Stimulated activated CD8-positive, alpha-beta memory T cell treated with anti-CD3 and anti-CD28 coated beads, Interleukin-7, amount 100 ng/mL, for 24 hours (primary cell): Measurements from ENCODE around the gene KIRREL3.

Experiments used
- DNase-seq: peaks from one replicate; pipeline ENCODE4 v3.0.0-alpha.2; 2020; ENCODE audit warnings: low read depth

Gene KIRREL3

GRCh38 chr11:126530416-126530815, 470.2 kb downstream of the KIRREL3 start:
- no peak for DNase-seq

- no peak for DNase-seq
These were observed 471.5 kb downstream of the KIRREL3 start for GRCh38 chr11:126529037-126529436.

- no peak for DNase-seq
These were observed 472.5 kb downstream of the KIRREL3 start for GRCh38 chr11:126528075-126528474.

- no peak for DNase-seq
These were observed 472.9 kb downstream of the KIRREL3 start for GRCh38 chr11:126527651-126528050.

GRCh38 chr11:126526471-126526870, 474.1 kb downstream of the KIRREL3 start:
- DNase-seq = no peak

GRCh38 chr11:126525702-126526101, 474.9 kb downstream of the KIRREL3 start:
- no peak for DNase-seq

- DNase-seq = no peak
These were observed 475.4 kb downstream of the KIRREL3 start for GRCh38 chr11:126525216-126525615.

GRCh38 chr11:126523441-126524205, 476.9 kb downstream of the KIRREL3 start:
- DNase-seq = no peak

- DNase-seq = no peak
These were observed 478.0 kb downstream of the KIRREL3 start for GRCh38 chr11:126522606-126523005.

GRCh38 chr11:126522152-126522551, 478.4 kb downstream of the KIRREL3 start:
- DNase-seq = no peak

GRCh38 chr11:126521196-126521595, 479.4 kb downstream of the KIRREL3 start:
- no peak for DNase-seq

GRCh38 chr11:126519764-126520734, 480.5 kb downstream of the KIRREL3 start:
- DNase-seq = no peak

GRCh38 chr11:126518972-126519690, 481.4 kb downstream of the KIRREL3 start:
- DNase-seq = no peak

GRCh38 chr11:126518071-126518971, 482.2 kb downstream of the KIRREL3 start:
- DNase-seq = no peak

GRCh38 chr11:126515501-126515900, 485.1 kb downstream of the KIRREL3 start:
- no peak for DNase-seq

GRCh38 chr11:126514061-126514693, 486.4 kb downstream of the KIRREL3 start:
- no peak for DNase-seq

GRCh38 chr11:126512741-126513715, 487.5 kb downstream of the KIRREL3 start:
- DNase-seq = no peak

- no peak for DNase-seq
These were observed 488.3 kb downstream of the KIRREL3 start for GRCh38 chr11:126512251-126512650.

- DNase-seq = no peak
These were observed 489.0 kb downstream of the KIRREL3 start for GRCh38 chr11:126511475-126512115.
